Measurements from ENCODE around the gene PRKAR1A.
"Not testable (repeated sequence)": the region's sequence is repeated elsewhere in the genome, so short reads cannot be mapped to it uniquely, and the experiment has no call there.

PRKAR1A gene

DNA sequence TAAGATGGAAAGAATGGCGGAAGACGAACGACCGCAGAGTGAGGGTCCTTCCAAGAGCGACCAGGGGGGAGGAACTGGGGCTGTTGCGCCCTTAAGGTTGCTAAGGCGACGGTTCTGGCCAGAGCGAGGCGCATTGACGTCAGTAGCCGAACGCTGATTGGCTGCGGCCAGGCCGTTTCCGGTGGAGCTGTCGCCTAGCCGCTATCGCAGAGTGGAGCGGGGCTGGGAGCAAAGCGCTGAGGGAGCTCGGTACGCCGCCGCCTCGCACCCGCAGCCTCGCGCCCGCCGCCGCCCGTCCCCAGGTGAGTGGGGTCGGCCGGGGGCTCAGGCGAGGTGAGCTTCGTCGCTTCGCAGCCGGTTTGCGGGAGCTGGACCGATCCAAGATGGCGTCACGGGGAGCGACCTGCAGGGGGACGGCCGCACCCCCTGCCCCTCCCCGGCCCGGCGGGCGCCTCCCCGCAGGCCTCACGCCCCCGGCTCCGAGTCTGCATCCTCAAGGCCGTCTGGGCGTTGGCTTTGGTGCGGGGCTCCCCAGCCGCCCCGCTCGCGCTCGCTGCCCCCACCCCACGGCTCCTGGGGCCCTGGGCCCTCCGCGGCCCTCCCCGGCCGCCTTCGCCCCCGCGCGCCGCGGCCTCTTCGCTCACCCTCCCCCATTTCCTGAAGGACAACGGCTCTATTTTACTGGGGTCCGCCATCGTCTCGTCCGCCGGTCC lies at the start of gene PRKAR1A:
Gene PRKAR1A, plus strand, starts transcription at position 184 of the 713 bp plus-strand sequence. CDS start 2,970 bp downstream, outside the sequence.
- DNase-seq (ENCODE audit: low spot score): peak; percentile 95

DNA sequence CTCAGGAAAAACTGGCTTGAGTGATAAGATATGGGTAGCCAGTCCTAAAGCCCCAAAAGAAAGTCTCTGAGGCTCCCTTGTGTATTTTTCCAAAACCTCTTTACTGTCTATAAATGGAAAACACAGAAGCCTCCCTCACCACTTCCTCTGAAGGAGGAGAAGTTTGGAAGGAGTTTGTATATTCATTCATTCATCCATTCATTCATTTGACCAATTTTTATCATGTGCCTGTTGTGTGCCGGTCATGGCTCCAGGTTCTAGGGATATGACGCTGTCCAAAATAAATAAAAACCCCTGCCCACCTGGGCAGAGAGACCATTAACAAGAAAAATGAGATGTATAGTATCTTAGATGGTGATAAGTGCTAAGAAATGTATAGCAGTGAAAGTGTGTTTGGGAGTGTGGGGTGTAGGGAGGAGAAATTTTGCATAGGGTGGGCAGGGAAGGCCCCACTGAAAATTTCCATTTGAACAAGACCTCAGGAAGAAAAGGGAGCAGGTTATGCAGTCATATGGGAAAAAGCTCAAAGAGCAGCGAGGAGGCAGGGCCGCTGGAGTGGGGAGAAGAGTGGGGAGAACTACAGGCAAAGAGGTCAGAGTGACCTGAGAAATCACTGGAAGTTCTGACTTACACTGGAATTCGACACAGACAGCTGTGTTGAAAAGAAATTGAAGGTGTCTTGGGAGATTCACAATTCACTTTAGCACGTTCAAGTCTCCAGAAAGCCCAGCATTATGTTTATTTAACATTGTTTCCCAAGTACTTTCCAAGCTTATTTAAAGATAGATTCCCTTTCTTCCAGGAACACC lies 48.8 kb upstream of the PRKAR1A start:
- DNase-seq (ENCODE audit: low spot score): no peak

DNA sequence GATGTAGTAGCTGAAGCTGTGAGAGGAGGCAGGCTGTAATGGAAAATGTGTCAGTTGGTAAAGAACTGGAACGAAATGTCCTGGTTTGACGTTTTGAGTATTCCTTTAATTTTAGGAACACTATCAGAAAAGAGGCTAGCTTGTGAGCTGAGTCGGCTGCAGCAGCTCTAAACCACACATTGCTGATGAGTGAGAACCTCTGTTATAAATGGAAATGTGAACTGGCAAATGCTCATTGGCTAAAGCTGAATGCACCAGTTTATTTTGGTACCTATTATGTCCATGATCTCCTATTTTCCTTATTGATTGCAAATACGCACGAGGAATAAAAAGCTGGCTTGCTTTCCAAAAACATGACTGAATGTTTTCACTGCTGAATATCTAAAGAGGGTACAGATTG lies 43.9 kb upstream of the PRKAR1A start:
- DNase-seq (ENCODE audit: low spot score): no peak

DNA sequence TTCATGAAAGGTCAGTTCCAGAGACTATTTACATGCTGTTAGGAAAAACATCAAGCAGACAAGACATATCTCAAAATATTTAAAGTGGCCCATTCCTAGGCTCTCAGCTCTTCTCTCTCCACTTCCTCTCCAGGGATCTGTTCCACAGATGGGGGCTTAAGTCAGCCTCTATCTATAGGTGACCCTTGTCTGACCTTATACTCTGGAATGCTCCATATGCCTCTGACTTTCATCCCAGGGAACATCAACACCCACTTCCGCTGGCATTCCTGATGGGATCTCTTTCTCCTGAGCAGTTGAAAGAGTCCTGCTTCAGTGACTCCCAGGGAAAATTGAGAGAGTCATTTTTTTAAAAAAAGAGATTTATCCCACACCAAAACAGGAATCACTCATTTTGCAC lies 43.4 kb upstream of the PRKAR1A start:
- no peak for DNase-seq (ENCODE audit: low spot score)

DNA sequence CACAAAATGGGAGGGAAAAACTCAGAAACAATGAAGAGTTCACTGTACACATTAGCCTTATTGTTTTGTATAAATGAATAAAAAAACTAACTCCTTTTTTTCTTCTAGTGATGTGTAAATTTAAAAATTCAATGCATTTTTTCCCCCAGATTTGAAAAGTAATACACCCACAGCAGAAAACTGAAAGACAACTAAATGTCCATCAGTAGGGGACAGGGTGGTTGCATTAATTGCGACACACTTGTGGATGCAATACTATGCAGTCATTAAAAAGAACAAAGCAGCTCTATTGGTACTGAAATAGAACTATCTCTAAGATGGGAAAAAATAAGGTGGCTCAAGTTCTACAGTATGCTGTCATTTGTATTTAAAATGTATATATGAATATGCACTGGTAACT lies 41.3 kb upstream of the PRKAR1A start:
- DNase-seq (ENCODE audit: low spot score): no peak

DNA sequence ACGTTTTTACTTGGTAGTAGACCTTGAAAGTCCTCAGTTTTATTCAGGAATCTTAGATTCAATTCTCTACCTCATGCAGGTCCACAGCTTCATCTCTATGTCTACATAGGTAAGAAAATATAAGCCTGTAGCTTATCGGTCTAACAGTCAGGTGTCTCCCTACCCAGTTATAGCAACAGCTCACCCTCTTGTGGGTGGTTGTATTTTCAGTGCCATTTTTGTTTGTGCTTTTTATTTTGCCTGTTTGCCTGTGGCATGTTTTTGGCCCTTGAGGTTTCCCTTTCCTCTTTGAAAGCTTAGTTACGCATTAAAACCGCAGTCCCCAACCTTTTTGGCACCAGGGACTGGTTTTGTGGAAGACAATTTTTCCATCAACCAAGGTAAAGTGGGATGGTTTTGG lies 31.3 kb upstream of the PRKAR1A start:
- no peak for DNase-seq (ENCODE audit: low spot score)

DNA sequence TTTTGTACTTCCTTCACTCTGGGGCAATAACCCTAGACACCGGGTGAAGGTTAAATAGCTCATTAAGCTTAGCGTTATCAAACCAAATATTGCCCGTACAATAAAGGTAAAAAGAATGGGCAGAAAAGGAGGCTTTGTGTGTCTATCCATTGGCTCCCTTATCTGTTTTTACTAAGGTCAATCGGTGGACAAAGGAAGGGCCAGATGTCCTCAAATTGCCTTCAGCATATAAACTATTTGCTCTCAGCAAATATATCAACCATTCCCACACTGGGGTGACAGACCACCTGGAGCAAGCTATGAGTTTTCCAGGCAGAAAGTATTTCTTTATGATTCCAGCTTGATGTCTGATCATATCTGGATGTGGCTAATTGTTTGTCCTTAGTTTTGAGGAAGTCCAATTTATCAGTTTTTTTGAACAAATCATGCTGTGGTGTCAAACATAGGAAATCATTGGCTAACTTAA lies 29.6 kb upstream of the PRKAR1A start:
- no peak for DNase-seq (ENCODE audit: low spot score)

DNA sequence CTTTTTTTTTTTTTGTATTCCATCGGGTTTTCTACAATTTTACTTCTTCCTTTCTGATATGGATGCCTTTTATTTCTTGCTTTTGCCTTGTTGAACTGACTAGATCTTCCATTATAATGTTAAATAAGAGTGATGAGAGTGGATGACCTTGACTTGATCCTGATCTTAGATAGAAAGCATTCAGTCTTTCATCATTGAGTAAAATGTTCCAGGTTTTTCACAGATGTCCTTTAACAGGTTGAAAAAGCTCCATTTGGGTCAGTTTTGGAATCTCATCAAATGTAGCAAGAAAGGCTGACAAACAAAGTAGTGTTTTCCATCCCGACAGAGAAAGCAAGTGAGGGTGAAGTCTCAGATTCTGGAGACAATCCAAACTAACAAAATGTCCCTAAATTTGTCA lies 27.8 kb upstream of the PRKAR1A start:
- DNase-seq (ENCODE audit: low spot score): no peak

DNA sequence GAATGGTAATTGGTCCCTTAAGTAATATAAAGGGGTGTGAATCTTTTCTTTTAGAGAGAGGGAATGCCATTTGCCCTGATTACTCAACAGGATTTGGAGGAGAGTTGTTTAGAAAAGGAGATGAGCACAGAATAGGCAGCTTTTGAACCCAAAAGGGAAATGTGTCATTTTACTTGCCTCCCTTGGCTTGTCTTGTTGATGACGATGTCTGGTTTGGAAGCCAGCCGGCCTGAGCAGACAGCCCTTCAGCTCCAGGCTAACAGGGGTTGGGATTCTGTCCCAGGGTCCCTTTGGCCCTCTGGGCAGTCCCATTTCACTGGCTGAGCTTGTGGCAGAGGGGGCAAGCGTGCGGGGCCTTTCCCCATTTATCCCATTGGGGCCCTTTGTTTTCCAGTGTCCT lies 22.3 kb upstream of the PRKAR1A start:
- no peak for DNase-seq (ENCODE audit: low spot score)

DNA sequence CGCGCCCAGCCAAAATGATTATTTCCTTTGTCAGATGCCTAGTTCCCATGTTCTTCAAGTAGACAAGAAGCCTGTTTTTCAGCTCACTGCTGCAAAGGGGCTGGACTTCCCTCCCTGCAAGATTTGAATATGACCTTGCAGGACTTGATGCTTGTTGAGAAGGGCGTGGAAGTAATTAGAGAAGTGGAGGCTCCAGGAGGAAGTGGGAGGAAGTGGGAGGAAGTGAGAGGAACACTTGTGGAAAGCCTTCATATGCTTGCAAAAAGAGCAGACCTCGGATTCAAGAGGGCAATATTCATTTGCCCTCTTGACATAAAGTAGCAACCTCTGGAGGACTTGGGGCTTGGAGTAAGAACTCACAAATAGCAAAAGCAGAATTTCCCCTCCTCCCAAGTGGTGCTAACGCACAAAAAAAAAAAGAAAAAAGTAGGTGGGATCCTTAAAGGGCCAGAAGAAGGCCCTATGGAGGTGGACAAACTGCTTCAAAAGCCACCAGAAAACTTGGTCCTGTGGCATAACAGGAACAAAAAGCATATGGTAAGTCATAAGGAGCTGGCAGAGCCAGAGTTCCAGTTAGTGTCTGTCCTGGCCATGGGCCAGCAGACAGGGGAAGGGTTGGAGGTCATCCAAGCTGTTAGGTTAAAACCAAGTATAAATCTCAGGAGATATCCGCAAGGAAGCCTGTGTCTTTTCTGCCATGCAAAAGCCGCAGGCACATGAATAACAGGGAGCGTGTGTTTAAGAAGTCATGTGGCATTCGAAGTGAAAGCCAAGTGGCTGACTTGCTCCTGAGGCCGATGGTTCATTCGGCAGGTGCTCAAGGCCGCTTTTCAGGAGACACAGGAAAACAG lies 20.6 kb upstream of the PRKAR1A start:
- no peak for DNase-seq (ENCODE audit: low spot score)

DNA sequence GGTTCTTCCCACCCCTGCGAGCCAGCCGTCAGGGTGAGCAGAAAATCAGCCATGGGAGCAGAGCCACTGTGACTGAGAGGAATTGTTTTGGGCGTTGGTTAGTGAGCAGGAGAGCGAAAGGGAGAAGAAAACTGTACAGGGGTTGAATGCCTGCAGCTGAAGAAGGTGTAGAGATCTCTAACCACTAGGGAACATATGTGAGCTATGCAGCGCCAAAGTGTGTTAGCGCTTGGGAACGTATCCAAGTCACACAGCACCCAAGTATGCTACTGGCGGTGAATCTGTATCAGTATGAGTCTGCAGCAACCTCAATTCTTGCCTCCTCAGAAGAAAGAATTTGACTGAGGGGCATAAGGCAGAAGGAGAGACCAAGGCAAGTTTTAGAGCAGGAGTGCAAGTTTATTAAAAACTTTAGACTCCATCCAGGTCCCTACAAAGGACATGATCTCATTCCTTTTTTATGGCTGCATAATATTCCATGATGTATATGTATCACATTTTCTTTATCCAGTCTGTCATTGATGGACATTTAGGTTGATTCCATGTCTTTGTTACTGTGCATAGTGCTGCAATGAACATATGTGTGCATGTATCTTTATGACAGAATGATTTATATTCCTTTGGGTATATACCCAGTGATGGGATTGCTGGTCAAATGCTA lies 19.7 kb upstream of the PRKAR1A start:
- not testable (repeated sequence) for DNase-seq (ENCODE audit: low spot score)

DNA sequence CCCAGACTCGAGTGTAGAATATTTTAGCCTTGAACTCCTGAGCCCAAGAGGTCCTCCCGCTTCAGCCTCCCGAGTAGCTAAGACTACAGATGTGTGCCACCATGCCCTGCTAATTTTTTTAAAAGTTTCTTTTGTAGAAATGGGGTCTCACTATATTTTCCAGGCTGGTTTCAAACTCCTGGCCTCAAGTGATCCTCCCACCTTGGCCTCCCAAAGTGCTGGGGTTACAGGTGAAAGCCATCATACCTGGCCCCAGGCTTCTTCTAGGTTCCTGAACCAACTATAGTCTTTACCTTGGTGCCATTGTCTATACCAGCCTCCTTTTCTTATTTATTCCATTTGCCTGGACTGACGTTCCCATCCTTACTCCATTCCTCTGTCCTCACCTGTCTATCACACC lies 17.1 kb upstream of the PRKAR1A start:
- DNase-seq (ENCODE audit: low spot score): no peak

DNA sequence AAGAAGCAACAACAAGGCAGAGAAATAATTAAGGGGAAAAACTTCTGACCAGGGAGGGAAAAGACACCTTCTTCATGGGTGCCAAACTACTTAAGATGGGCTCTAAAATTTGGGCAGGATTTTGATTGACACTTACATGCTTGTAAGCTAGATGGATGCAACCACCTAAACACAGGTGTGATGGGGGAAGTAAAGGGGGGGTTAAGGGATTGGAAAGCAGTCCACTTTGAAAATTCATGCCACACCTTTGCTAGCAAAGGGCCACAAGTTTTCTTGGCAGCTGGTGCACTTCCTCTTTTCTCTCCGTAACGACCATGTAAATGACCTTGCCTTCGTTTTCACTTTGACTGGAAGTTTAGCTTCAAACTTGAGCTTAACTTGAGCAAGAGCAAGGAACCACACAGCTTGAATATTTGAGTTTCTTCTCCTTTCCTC lies 14.3 kb upstream of the PRKAR1A start:
- no peak for DNase-seq (ENCODE audit: low spot score)

DNA sequence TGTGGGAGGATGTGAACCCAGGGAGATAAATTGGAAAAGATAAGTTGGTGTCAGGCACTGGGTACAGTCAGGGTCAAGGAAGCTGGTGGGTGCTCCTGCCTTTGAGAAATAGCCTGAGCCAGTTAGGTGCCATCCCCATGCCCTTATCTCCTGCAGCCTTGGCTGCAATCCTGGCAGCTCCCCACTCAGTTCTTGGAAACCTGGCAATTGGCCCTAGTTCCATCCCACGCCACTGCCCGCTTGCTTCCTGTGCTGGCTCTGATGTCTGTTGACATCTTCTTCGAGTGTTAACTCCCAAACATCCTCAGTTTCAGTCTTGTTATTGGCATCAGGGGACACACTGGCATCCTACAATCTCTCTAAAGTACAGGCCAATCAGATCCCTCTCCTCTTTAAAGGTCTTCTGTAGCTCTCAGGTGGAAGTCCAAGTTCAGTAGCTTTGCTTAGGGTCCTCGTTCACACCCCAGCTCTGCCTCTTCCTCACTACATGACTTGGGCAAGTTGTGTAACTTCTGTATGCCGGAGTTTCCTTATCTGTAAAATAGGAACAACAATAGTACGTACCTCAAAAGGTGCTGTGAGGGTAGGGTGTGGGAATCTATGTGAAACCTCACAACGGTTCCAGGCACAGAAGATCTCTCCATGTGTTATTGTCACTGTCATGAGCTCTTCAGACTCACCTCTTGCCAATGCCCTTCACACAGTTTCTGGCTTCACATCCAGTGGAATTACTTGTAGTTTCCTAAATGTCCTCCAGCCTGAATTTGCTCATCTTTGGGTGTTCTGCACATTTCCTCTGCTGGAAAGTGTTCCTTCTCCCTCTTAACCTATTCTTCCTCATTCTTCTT lies 13.5 kb upstream of the PRKAR1A start:
- DNase-seq (ENCODE audit: low spot score): no peak

DNA sequence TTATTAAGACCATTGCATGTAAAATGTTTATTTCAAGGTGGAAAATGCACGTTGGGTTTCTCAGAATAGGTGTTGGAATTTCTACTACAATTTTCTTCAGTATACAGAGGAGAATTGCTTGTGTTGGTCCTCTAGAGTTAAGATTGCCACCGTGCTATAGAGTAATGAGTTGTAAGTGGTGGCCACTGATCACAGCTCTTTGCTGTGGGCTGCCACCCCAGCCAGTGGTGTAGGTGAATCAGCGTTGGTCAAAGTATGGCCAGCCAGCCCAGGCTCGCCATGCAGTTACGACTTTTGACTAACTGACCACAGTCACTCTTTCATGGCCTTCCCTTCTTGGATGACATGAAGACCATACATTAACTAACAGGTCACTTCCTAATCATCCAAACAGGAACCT lies 12.6 kb upstream of the PRKAR1A start:
- no peak for DNase-seq (ENCODE audit: low spot score)

DNA sequence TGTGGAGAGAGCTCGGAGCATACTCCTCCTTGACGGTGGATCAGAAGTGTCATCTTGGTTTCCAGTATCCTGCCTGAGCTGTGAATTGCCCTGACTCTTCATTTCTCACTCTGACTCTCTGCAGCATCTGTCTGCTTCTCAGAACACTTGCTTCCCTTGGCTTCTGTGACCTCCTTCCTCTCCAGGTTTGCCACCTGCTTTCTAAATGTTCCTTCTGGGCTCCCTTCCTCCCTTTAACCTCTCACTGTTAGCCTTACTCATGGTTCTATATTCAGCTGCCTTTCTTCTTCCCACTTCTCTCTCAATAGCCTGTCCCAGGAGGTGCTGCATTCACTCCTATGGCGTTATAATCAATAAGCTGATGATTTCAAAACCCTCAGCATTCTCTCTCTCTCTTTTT lies 11.2 kb upstream of the PRKAR1A start:
- DNase-seq (ENCODE audit: low spot score): no peak

DNA sequence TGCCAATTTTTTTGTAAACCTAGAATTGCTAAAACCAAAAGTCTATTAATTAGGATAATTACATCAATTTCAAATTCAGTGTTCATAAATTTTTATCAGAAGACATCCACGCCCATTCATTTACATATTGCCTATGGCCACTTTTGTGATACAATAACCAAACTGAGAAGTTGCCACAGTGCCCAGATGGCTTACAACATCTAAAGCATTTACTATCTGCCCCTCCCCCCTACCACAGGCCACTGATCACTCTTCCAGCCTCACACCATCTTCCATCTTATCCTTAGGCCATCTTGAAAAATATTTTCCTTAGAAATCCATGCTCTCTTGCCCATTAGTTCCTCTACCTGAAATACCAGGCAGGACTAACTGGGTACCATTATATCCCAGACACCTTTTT lies 6.3 kb upstream of the PRKAR1A start:
- DNase-seq (ENCODE audit: low spot score): no peak

DNA sequence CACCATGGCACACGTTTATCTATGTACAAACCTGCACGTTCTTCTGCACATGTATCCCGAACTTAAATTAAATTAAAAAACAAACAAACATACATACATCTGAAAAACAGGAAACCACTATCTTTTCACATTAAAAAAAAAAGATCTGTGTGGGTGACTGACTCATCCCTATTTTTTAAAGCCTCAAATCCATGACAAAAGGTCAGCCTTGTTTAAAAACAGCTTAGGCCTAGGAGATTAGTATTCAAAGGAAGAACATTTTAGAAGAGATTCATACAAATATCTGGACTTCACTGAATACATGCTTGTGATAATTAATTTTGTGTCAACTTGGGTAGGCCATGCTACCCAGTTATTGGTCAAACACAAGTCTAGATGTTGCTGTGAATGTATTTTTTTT lies 4.7 kb upstream of the PRKAR1A start:
- DNase-seq (ENCODE audit: low spot score): no peak

DNA sequence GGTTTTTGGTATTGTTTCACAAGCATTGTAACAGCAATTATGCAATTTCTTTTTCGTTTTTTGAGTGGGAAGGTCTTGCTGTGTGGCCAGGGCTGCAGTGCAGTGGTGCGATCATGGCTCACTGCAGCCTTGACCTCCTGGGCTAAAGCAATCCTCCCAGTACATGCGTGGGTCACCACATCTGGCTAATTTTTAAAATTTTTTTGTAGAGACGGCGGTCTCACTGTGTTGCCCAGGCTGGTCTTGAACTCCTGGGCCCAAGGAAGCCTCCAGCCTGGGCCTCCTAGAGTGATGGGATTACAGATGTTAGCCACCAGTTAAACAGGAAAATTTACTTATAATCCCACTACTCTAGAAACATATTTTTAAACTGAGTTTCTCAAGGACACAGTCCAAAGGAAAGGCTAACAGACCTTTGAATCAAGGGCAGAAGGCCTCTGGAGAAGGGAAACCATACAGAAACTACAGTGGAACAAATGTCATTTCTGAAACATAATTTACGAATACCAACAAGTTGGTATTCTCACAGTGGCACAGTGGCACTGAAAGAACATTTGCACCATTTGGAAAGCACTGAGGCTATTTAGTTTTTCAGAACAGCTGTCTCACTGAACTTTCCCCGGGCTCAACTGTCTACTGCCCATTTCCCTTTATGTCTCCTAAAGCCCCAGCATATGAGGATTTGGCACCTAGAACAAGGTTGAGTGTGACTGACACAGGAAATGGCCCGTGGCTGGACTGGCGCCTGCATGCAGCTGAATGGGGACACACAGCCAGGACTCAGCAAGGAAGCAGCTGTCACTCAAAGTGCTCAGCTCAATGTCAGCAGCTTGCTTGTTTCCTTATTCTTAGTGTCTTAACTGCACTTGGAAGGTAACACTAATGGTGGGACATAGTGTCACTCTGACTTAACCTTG lies 2.8 kb upstream of the PRKAR1A start:
- no peak for DNase-seq (ENCODE audit: low spot score)

DNA sequence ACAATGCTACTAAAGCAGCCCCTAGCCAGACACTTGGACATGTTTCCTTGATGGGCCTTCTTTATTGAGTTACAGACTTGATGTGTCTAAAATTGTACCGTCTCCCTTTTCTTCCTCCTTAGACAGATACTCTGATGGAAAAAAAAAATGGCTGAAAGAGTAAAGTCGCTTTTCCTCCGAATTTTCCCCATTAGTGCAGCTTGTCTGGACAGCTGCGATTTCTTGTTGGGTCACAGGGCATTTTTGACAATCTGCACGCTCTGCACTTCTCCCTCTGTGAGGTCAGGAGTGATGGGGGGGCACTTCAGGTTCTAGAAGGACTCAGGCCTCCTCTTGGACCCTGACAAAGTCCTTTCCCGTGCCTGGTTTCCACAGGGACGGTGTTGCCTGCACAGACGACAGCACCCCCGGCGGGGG lies 968 bp upstream of the PRKAR1A start:
- no peak for DNase-seq (ENCODE audit: low spot score)

Measured in hematopoietic multipotent progenitor cell treated with erythropoietin and hydrocortisone succinate and interleukin-3 and kit ligand, for 17 days (in vitro differentiated cells).